DLD1 (cell line): ENCODE data around the gene ARSD.
"Not testable (repeated sequence)": the region's sequence is repeated elsewhere in the genome, so short reads cannot be mapped to it uniquely, and the experiment has no call there.

Experiments used
- in situ Hi-C: cut with HindIII; loops from 2 replicates; pipeline ENCODE4 v1.10.0; 2017; ENCODE audit warnings: low sequenced_read_pairs

The ARSD gene, protein sequence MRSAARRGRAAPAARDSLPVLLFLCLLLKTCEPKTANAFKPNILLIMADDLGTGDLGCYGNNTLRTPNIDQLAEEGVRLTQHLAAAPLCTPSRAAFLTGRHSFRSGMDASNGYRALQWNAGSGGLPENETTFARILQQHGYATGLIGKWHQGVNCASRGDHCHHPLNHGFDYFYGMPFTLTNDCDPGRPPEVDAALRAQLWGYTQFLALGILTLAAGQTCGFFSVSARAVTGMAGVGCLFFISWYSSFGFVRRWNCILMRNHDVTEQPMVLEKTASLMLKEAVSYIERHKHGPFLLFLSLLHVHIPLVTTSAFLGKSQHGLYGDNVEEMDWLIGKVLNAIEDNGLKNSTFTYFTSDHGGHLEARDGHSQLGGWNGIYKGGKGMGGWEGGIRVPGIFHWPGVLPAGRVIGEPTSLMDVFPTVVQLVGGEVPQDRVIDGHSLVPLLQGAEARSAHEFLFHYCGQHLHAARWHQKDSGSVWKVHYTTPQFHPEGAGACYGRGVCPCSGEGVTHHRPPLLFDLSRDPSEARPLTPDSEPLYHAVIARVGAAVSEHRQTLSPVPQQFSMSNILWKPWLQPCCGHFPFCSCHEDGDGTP

GRCh38 chrX:2928583-2929434 lies at the start of gene ARSD:
Gene ARSD (minus strand): TSS chrX:2929339. CDS start chrX:2929275, 64 bp downstream.
- in situ Hi-C loops: no loop called here

DNA sequence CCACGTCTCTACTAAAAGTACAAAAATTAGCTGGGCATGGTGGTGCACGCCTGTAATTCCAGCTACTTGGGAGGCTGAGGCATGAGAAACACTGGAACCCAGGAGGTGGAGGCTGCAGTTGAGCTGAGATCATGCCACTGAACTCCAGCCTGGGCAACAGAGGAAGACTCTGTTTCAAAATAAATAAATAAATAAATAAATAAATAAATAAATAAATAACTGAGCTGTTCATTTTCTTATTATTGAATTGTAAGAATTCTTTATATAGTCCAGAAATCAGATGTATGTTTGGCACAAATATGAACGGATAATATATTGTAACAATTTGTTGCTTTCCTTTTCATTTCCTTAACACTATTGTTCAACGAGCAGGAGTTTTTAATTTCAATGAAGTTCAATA lies 49.5 kb upstream of the ARSD start:
- in situ Hi-C loops: not testable (repeated sequence)

DNA sequence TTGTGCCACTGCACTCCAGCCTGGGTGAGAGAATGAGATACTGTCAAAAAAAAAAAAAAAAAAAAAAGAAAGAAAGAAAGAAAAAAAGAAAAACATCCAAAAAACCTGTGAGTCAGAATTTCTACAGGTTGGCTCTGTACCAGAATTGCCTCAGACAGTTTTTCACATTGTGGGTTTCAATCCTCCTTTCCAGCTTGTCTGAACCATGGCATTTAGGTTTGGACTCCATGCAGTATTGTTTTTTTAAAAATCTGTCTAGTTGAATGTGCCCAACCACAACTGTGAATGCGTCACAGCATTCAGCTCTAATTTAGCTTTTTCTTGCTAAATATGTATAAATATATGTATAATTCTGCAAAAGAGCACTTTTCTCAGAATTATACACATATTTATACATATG lies 45.8 kb upstream of the ARSD start:
- in situ Hi-C loops: no loop called here

DNA sequence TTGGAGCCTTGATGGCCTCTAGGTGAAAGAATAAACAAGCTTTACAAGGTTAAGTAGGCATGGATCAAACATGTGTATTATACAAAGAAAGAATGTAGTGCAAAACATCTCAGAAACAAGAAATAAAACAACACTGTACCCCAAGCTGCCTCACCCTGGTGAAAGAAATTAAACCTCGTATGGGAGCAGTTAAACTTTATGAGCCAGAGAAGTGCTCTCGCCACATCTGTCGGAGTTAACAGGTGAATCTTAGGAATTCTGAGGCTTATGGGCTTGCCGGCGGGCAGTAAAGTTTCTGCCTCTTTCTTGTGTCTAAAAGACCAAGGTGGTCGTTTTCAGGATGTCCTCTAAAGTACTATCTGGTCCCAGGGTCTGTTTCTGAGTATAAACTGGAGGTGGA lies 43.3 kb upstream of the ARSD start:
- in situ Hi-C loops: no loop called here

- in situ Hi-C loops: no loop called here
Observed at GRCh38 chrX:2969021-2969420, 39.9 kb upstream of the ARSD start.

DNA sequence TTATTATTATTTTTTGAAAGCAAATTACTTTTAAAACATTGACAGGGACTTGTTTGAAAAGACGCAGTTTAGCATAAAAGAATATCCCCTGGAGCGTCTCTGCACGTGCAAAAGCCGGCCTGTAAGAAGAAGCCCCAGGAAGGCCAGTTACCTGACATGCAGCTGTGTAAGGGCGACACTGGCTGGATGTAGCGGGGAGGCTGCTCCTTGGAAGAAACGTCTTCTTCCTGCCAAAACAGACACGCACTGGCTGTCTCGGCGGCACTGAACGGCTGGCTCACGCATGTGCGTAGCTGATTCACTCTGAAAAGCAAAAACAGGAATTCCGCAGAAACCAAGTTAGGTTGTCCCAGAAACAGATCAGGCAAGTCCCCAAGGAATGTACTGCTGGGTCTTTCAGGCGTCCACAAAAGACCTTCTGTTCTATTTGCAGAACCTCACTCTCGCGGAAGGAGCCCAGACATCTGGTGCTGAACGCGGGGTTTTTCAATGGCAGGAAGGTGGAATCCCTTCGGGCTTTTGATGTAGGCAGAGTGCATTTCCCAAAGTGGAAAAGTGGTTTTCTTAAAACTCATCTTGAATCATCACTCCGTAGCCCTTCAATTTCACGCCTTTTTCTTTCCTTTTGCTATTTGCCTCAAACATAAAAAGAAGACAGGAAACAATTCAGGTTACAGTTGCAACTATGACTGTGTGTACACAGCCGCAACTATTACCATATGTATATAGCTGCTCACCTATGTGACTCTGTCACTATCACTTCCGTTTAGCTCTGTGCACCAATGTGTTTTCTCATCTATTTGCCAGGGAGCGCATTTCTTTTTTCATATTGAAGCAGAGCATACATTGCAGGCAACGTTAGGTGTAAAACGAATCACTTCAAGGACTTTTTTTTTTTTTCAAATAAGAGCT lies 39.1 kb upstream of the ARSD start:
- in situ Hi-C loops: no loop called here

DNA sequence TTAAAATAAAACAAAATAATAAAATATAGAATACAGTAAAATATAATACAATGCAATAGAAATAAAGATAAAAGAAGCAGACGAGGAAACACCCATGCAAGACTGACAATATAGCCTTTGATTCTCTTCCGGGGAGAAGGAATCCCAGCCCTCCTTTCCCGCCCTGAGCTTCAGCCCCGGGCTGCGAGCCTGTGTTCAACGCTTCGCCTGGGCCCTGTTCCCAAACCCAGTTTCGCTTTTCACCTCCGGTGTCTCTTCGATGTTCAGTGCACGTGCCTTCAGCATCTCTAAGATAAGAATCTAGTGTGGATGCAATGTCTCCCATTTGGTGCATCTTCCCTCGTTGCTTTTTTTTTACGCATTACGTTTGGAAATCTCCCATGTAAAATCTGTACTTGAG lies 38.4 kb upstream of the ARSD start:
- in situ Hi-C loops: no loop called here

DNA sequence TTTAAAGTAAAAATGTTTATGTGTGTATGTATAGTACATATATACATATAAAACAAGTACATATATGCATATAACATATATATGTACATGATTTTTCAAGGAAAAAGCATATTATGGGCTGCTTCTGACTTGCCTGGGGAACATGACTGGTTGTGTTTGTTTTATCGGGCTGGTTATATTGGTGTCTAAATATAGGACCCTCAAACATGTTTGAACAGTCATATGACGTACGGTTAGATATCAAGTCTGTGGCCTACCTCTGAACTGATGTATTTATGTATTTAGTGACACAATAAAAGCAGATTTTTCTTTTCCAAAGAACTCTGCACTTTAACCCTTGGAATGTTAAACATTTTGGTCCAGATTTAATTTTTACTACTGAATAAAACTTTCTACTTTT lies 37.9 kb upstream of the ARSD start:
- in situ Hi-C loops: no loop called here

- in situ Hi-C loops: no loop called here
Observed at GRCh38 chrX:2965965-2966364, 36.8 kb upstream of the ARSD start.

GRCh38 chrX:2963992-2964794 lies 35.1 kb upstream of the ARSD start:
- in situ Hi-C loops: not testable (repeated sequence)

GRCh38 chrX:2963449-2963848 lies 34.3 kb upstream of the ARSD start:
- in situ Hi-C loops: not testable (repeated sequence)

- in situ Hi-C loops: no loop called here
Observed at GRCh38 chrX:2962381-2962780, 33.2 kb upstream of the ARSD start.

- in situ Hi-C loops: no loop called here
Observed at GRCh38 chrX:2960861-2961515, 31.8 kb upstream of the ARSD start.

- in situ Hi-C loops: no loop called here
Observed at GRCh38 chrX:2958199-2958598, 29.1 kb upstream of the ARSD start.

DNA sequence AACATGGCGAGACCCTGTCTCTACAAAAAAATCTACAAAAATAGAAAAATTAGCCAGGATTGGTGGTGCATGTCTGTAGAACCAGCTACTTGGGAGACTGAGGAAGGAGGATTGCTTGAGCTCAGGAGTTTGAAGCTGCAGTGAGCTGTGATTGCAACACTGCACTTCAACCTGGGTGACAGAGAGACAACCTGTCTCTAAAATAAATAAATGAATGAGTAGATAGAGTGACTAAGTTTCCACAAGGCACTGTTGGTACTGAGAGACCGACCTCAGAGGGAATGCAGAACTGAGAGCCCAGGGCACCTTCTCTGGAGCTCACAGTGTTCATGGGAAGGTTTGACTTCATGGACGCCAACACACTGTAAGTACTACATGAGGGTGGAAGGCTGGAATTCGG lies 26.7 kb upstream of the ARSD start:
- in situ Hi-C loops: no loop called here

DNA sequence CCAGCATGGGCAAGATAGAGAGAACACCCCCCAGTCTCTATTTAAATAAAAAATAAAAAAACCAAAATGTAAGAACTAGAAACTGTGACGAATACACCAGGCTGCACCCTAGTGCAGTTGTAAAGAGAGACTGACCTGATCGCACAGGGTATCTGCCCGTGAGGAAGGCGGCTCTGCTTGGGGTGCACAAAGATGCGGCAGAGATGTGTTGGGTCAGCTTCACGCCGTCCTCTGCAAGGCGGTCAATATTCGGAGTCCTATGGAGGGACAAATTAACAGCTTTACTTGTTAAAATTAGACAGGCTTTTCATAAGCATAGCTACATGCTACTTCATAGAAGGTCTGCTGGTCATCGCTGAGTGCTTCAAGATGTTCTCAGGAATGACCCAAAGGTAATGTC lies 26.1 kb upstream of the ARSD start:
- in situ Hi-C loops: no loop called here

GRCh38 chrX:2954541-2954940 lies 25.4 kb upstream of the ARSD start:
- in situ Hi-C loops: no loop called here

- in situ Hi-C loops: not testable (repeated sequence)
Observed at GRCh38 chrX:2937942-2938341, 8.8 kb upstream of the ARSD start.
